GM12873 (cell line): ENCODE data around the gene NCOA7.

Source experiments
- CTCF ChIP-seq: IDR thresholded peaks from 2 replicates; pipeline ENCODE4 v1.5.1; 2012; ENCODE audit warnings: low read depth, mild to moderate bottlenecking, moderate library complexity, low read length, control low read depth; ENCODE audit not compliant: insufficient read depth; ENCODE audit errors: missing control alignments

Gene NCOA7

GRCh38 chr6:125791151-125791819 lies 525 bp downstream of the NCOA7 start:
- TF ChIP-seq CTCF, result peak; percentile 84

GRCh38 chr6:125791820-125792165 lies 1.0 kb downstream of the NCOA7 start:
- TF ChIP-seq CTCF, result no peak

GRCh38 chr6:125792172-125792571 lies 1.4 kb downstream of the NCOA7 start:
- no peak for TF ChIP-seq CTCF

- no peak for TF ChIP-seq CTCF
These were observed 1.9 kb downstream of the NCOA7 start for GRCh38 chr6:125792680-125793079.

- no peak for TF ChIP-seq CTCF
These were observed 2.5 kb downstream of the NCOA7 start for GRCh38 chr6:125793280-125793679.

- TF ChIP-seq CTCF, result no peak
These were observed 3.1 kb downstream of the NCOA7 start for GRCh38 chr6:125793863-125794262.

GRCh38 chr6:125794342-125795137 lies 3.8 kb downstream of the NCOA7 start:
- no peak for TF ChIP-seq CTCF
